ENCODE data around the gene FBLN1.
A peak's percentile ranks its signal among the peaks of the same experiment; 100 is the strongest.

Gene FBLN1

DNA sequence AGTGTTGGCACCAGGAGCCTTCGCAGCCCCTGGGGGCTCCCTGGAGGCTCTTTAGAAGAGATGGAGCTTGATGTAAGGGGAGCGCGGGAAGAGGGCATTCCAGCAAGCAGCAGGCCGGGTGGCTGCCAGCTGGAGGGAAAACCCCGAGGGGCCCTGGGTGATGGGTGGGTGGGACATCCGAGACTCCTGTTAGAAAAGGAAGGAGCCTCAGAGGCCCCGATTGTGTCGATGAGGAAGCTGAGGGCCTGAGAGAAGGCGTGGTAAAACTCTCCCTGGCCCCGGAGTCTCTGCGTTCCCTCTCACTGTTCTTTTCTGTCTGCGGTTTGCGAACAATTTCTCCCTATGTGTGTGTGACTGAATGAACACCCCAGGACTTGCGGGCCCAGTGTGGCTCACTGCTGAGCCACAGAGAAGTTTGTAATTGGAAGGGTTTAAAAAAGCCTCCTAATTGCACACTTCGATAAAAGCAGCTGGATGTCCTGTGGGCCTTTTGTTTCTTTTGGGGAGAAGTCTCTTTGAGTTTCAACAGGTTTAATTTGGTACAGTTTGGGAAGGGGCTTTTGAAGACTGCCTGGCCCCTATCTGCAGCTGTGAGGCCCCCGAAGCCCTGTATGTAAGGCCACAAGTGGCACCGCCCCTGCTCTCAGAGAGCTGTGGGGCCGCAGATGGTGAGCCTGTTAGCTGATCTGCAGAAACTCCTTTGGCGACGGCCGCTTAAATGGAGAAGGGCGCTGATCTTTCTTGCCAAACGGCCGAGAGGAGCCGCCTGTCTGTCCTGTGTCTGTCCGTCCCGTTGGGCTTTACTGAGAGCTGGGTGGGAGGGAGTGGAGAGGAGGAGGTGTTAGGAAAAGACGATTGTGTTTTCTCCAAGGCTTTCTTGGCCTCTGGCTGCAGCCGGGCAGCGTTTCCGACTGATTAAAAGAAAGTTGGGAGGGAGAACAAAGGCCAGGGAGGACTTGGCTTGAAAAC lies 2.0 kb downstream of the FBLN1 start:
- DNase-seq, result peak in 2 of 14 donors; percentile 16 to 42

- DNase-seq, result no peak
Measured at GRCh38 chr22:45505991-45506747, 3.5 kb downstream of the FBLN1 start.

- no peak for DNase-seq
Measured at GRCh38 chr22:45506816-45507360, 4.2 kb downstream of the FBLN1 start.

DNA sequence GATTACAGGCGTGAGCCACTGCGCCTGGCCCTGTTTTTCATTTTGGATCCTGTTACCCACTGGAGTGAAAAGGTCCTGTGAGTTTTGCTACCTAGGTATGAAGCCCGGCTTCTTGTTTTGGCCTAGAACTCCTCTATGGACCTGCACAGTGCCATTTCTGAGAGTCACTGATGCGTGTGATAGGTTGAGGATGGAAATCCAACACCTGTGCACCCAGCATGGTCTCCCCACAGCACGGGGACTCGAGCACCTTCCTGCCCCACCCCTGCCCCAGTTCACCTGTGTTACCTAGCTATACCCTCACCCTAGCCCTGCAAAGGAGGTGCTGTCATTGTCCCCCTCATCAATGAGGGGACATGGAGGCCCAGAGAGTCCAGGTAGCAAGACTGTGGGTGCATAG lies 5.1 kb downstream of the FBLN1 start:
- no peak for DNase-seq

DNA sequence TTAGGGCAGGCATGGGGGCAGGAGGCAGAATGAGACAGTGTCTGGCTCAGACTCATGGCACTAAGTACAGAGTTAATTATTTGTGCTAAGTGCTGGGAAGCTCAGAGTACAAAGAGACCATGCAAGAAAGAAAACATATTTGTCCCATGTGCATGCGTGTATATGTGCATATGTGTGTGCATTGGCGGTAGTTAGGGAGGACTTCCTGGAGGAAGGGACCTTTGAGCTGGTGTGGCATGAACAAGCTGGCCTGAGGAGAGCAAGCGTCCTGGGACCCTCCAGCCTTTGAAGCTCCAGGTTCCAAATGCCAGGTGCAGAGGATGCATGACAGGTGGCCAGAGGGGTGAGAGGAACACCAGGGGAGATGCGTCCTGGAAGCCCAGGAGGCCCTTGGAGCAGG lies 6.1 kb downstream of the FBLN1 start:
- DNase-seq, result no peak

GRCh38 chr22:45510376-45511232 lies 7.9 kb downstream of the FBLN1 start:
- no peak for DNase-seq

GRCh38 chr22:45511847-45512261 lies 9.2 kb downstream of the FBLN1 start:
- no peak for DNase-seq

DNA sequence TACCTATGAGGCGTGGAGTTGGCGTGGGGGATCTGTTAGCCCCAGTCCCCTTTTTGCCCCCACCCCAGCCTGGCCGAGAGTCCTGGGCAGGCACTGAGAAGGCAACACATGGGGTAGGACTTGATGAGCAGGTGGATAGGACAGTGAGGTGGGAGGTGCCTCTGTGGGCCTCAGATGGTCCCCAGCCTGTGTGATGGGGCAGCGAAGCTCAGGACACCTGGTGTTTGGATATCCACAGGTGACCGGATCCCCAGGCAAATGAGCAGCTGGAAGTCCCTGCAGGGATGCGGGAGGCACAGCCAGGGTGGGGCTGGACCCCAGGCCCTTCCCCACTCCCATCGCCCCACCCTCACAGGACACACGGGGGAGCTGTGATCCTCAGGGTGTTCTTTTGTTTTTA lies 9.7 kb downstream of the FBLN1 start:
- DNase-seq, result no peak

- DNase-seq, result peak in 1 of 14 donors; percentile 20
Measured at GRCh38 chr22:45515676-45516075, 13.0 kb downstream of the FBLN1 start.

- no peak for DNase-seq
Measured at GRCh38 chr22:45516163-45516562, 13.5 kb downstream of the FBLN1 start.

DNA sequence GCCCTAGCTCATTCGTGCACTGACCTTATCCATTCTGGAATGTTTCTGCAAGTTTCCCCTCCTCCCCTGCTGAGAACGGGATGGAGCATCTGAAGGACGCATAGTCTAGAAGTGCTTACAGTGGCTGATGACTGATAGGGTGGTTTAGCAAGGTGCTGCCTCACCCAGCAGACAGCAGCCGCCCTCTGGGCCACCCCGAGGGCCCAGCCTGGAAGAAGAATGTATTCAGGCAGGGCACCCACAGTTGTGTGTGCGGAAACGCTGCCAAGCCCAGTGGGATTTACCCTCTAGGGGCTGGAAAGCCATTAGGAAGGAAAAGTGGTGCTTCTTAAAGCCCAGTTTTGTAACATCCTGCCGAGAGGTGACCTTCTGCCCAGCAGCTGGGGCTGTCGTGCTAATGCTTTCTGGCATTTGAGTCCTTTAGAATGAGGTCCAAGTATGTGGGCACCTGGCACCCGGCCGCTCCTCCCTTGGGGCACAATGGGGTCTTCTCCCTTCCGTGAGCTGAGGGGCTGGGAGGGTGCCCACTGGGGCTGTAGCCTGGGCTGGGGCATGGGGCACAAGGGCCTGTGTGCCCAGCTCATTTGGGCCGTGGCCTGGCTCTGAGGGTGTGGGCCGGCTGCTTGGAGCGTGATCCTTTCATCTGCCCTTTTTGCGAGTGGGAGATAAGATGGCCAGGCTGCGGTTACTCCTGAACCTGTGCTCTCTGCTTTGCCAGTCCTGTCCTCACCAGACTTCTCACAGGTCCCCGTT lies 14.4 kb downstream of the FBLN1 start:
- no peak for DNase-seq

DNA sequence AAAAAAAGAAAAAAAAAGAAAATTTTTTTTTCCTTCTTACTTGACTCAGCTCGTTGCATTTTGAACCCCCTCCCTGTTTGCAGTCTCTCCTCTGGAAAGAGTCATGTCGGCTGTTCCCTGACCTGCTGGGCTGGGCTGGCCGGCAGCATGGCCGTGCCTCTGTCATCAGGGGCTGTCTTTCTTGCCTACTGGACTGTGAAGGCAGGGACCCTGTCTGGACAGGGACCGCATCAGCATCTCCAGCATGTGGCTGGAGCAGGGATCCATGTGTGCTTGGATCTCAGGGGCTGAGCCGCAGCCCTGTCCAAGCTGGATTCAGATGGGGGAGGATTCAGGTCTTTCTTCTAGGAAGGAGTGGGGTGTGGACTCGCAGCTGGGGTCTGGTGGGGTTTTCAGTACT lies 15.5 kb downstream of the FBLN1 start:
- no peak for DNase-seq

- DNase-seq, result peak in 1 of 14 donors; percentile 34
Measured at GRCh38 chr22:45518580-45518991, 15.9 kb downstream of the FBLN1 start.

GRCh38 chr22:45521178-45521577 lies 18.5 kb downstream of the FBLN1 start:
- no peak for DNase-seq

DNA sequence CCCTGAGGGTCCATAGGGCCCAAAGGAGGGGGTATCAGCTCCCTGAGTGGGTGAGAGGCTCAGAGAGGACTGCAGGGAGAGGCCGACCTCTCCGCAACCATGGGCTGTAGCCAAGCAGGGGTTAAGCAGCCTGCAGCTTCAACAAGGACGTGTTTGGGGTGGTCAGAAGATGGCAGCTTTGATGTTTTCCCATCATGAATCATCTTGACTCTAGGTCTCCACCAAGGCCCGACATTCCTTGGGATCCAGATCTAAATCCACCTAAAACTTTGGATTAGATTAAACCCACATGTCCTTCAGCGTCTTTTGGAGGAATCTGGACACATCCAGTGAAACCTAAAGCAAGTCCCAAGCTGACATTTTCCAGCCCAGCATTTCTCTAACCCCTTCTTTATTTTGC lies 19.8 kb downstream of the FBLN1 start:
- no peak for DNase-seq

- no peak for DNase-seq
Measured at GRCh38 chr22:45524157-45524556, 21.5 kb downstream of the FBLN1 start.

DNA sequence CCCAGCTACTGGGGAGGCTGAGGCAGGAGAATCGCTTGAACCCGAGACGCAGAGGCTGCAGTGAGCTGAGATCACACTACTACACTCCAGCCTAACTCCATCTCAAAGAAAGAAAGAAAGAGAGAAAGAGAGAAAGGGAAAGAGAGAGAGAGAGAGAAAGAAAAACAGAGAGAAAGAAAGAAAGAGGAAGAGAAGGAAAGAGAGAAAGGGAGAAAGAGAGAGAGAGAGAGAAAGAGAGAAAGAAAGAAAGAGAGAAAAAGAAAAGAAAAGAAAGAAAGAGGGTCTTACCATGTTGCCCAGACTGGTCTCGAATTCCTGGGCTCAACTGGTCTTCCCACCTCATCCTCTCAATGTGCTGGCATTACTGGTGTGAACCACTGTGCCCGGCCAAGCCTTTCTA lies 22.3 kb downstream of the FBLN1 start:
- no peak for DNase-seq

- DNase-seq, result no peak
Measured at GRCh38 chr22:45525480-45525879, 22.8 kb downstream of the FBLN1 start.

GRCh38 chr22:45526281-45526680 lies 23.6 kb downstream of the FBLN1 start:
- no peak for DNase-seq

DNA sequence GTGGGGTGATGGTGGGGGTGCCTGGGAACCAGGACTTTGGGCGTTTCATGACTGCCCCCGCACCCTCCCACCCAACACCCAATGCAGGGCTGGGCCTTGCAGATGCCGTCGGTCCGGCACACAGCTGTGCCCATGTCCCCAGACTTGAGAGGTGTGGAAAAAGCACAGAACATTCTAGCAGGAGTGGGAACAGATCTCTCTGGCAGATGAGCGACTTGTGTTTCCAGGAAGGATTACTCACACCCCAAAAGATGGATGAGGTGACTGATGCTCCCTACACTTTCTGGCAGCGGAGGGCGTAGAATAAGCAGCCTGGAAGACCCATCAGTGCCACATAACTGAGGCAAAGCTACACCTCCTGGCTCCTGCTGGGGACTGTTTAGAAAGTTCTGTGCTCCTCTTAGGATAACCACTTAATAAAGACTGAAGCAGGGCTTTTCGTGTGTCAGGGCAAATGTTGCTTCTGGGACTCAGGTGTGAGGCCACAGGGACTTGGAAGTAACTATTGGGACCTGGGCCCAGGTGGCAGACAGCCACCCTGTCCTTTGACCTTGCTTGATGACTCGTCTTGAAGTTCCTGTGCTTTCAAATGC lies 24.2 kb downstream of the FBLN1 start:
- DNase-seq, result no peak

- no peak for DNase-seq
Measured at GRCh38 chr22:45527456-45527855, 24.8 kb downstream of the FBLN1 start.

Data from C1 segment of cervical spinal cord (tissue), 14 donors.